WERI-Rb-1 (cell line): Measurements from ENCODE around the gene AKAP8.
"Not testable (repeated sequence)": the region's sequence is repeated elsewhere in the genome, so short reads cannot be mapped to it uniquely, and the experiment has no call there.

Experiments
- DNase-seq: peaks from one replicate; pipeline ENCODE4 v3.0.0-alpha.2; 2020
- H3K27ac ChIP-seq: fragments of 250-450 bp; sonication (Bioruptor Pico); 2 replicates; pipeline ENCODE4 v1.5.1; 2020; ENCODE audit warnings: mild to moderate bottlenecking, moderate library complexity
- H3K27me3 ChIP-seq: fragments of 250-450 bp; sonication (Bioruptor Pico); 2 replicates; pipeline ENCODE4 v1.5.1; 2021; ENCODE audit warnings: mild to moderate bottlenecking, low read depth, moderate library complexity; ENCODE audit not compliant: insufficient read depth, severe bottlenecking
- H3K36me3 ChIP-seq: fragments of 250-450 bp; sonication (Bioruptor Pico); 2 replicates; pipeline ENCODE4 v1.5.1; 2020; ENCODE audit warnings: mild to moderate bottlenecking, moderate library complexity
- H3K4me3 ChIP-seq: 2 replicates; pipeline ENCODE4 v1.5.1; 2011; ENCODE audit warnings: low read depth, mild to moderate bottlenecking, control low read depth, low read length
- H3K9me3 ChIP-seq: fragments of 250-450 bp; sonication (Bioruptor Pico); 2 replicates; pipeline ENCODE4 v1.5.1; 2021; ENCODE audit warnings: mild to moderate bottlenecking, moderate library complexity; ENCODE audit not compliant: severe bottlenecking
- CTCF ChIP-seq: IDR thresholded peaks from 2 replicates; pipeline ENCODE4 v1.5.1; 2011; ENCODE audit warnings: low read depth, mild to moderate bottlenecking, control low read depth, inconsistent platforms, low read length

The AKAP8 gene

DNA sequence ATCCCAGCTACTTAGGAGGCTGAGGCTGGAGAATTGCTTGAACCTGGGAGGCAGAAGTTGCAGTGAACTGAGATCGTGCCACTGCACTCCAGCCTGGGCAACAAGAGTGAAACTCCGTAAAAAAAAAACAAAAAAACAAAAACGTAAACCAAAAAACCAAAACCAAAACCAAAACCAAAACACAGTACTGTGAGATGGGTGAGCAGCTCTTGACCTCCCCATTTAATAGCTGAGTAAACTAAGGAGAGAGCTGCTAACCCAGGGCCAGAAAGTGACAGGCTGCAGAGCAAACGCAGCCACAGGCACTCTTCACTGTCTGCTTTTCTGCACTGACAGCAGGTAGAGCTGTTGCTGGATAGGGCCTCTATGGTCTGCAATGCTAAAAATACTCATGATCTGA lies 19.6 kb downstream of the AKAP8 start:
- not testable (repeated sequence) for H3K9me3 ChIP-seq, H3K27ac ChIP-seq, H3K27me3 ChIP-seq, DNase-seq, H3K4me3 ChIP-seq
- peaks cover 64% of the 10 kb centered on the region for H3K36me3 ChIP-seq

GRCh38 chr19:15358918-15359317 lies 20.7 kb downstream of the AKAP8 start:
- DNase-seq, result no peak
- no peak for TF ChIP-seq CTCF
- Histone ChIP-seq H3K27ac (no peak overlapping the region), H3K27me3 (no peaks in the 10 kb centered on the region), H3K9me3 (no peaks in the 10 kb centered on the region), H3K4me3 (no peak overlapping the region), H3K36me3 (peaks cover 67% of the 10 kb centered on the region)

- no peak overlapping the region for H3K4me3 ChIP-seq
- H3K27me3 ChIP-seq, result no peaks in the 10 kb centered on the region
- no peak for DNase-seq
- no peak overlapping the region for H3K27ac ChIP-seq
- H3K9me3 ChIP-seq, result no peaks in the 10 kb centered on the region
- peaks cover 73% of the 10 kb centered on the region for H3K36me3 ChIP-seq
- no peak for TF ChIP-seq CTCF
Measured at GRCh38 chr19:15357906-15358305, 21.7 kb downstream of the AKAP8 start.

DNA sequence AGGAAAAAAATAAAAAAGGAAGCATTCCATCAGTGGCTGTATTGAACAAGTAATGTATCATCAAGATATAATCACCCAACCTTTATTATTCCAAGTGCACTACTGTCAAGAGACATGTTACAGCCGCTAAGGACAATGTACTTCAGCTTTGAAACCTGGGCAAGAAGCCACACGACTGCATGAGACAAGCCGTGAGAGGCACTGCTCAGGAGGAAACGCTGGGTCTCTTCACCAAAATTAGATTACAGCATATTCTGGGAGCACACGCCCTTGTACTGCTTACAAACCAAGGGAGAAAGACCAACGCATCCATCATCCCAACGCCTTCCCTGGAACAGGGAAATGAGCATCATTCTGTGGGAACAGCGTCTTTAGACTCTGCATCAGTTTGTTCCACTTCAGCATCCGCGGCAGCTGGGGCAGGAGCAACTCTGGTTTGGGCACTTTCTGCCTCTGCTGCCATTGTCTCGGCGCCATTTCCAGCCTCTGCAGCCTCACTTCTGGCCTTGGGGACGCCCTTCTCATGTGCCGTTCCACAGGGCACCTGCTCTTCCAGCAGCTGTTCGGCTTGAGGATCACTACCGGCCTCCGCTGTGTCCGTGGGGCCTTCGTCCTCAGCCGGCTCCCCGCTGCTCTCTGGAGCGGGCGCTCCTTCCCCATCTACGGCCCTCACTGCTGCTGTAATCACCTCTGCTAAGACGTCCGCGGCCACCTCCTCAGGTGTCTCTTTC lies 24.9 kb downstream of the AKAP8 start:
- TF ChIP-seq CTCF, result no peak
- H3K9me3 ChIP-seq, result no peaks in the 10 kb centered on the region
- H3K4me3 ChIP-seq, result no peak overlapping the region
- no peak overlapping the region for H3K27ac ChIP-seq
- DNase-seq, result no peak
- no peaks in the 10 kb centered on the region for H3K27me3 ChIP-seq
- peaks cover 55% of the 10 kb centered on the region for H3K36me3 ChIP-seq

- Histone ChIP-seq H3K4me3 (no peak overlapping the region), H3K36me3 (peaks cover 47% of the 10 kb centered on the region), H3K27me3 (no peaks in the 10 kb centered on the region), H3K27ac (no peak overlapping the region), H3K9me3 (no peaks in the 10 kb centered on the region)
- no peak for TF ChIP-seq CTCF
- no peak for DNase-seq
Measured at GRCh38 chr19:15353908-15354307, 25.7 kb downstream of the AKAP8 start.

DNA sequence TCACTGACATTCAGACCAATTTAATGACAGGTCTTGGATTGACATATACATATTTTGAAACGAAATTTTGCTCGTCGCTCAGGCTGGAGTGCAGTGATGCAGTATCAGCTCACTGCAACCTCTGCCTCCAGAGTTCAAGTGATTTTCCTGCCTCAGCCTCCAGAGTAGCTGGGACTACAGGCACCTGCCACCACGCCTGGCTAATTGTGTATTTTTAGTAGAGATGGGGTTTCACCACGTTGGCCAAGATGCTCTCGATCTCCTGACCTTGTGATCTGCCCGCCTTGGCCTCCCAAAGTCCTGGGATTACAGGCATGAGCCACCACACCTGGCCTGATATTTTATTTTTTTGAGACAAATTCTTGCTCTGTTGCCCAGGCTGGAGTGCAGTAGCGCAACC lies 27.1 kb downstream of the AKAP8 start:
- not testable (repeated sequence) for H3K27ac ChIP-seq, DNase-seq, H3K27me3 ChIP-seq, H3K4me3 ChIP-seq, H3K9me3 ChIP-seq
- H3K36me3 ChIP-seq, result peaks cover 34% of the 10 kb centered on the region

DNA sequence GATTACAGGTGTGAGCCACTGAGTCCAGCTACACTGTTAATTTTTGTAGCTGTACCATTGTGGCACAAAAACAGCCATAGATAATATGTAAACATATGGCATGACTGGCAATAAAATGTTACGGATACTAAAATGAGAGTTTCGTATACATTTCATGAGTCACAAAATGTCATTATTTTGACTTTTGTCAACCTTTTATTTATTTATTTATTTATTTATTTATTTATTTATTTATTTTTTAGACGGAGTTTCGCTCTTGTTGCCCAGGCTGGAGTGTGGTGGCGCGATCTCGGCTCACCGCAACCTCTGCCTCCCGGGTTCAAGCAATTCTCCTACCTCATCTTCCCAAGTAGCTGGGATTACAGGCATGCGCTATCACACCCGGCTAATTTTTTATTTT lies 38.3 kb downstream of the AKAP8 start:
- not testable (repeated sequence) for DNase-seq, H3K4me3 ChIP-seq, H3K9me3 ChIP-seq, H3K27me3 ChIP-seq, H3K27ac ChIP-seq
- H3K36me3 ChIP-seq, result peaks cover 17% of the 10 kb centered on the region
